Hepatocyte (in vitro differentiated cells): Measurements from ENCODE around the gene ANKRD28.

Source experiments
- EZH2phosphoT487 ChIP-seq: fragments of 200-600 bp; sonication (generic); IDR thresholded peaks from one replicate; pipeline ENCODE4 v1.6.1; 2018; ENCODE audit warnings: antibody characterized with exemption, mild to moderate bottlenecking, low read depth, moderate library complexity; ENCODE audit not compliant: unreplicated experiment, severe bottlenecking
- TF ChIP-seq, protein P1 (sequence below): fragments of 200-600 bp; sonication (generic); IDR thresholded peaks from 2 replicates; pipeline ENCODE4 v1.5.1; 2016; ENCODE audit warnings: antibody characterized with exemption, mild to moderate bottlenecking; ENCODE audit not compliant: poor library complexity

DNA sequence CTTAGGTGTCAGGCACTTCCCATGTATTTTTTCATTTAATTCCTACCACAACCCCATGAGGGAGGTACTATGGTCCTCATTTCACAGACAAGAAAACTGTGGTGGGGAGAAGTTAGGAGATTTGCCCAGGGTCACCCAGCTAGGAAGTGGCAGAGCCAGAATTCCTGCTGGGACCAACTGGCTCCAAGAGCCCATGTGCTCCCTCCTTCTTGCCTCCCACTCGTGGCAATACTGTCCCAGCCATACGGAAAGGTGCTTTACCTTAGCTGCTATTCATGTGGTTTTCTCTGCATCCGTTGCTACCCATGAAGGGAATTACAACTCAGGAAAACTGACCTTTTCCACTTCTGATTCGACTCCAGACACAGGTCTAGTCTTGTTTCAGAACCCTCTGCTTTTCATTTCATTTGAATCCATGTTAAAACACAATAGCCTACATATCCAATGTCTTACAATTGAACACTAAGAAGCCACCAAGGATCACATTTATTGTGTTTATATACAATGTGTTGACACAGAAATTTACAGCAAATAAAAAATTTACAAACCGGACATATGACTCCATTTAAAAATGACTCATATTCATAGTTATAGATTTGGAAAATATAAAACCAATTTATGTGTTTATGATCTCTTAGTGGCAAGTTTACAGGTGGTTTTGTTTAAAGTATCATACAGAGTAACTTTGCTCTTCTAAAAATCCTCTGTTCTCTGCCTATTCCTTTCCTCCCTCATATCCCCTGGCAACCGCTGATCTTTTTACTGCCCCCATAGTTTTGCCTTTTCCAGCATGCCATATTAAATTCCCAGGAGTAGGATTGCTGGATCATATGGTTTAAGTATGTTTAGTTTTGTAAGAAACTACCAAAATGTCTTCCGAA, 137.5 kb downstream of the ANKRD28 start:
- TF ChIP-seq, protein P1, sequence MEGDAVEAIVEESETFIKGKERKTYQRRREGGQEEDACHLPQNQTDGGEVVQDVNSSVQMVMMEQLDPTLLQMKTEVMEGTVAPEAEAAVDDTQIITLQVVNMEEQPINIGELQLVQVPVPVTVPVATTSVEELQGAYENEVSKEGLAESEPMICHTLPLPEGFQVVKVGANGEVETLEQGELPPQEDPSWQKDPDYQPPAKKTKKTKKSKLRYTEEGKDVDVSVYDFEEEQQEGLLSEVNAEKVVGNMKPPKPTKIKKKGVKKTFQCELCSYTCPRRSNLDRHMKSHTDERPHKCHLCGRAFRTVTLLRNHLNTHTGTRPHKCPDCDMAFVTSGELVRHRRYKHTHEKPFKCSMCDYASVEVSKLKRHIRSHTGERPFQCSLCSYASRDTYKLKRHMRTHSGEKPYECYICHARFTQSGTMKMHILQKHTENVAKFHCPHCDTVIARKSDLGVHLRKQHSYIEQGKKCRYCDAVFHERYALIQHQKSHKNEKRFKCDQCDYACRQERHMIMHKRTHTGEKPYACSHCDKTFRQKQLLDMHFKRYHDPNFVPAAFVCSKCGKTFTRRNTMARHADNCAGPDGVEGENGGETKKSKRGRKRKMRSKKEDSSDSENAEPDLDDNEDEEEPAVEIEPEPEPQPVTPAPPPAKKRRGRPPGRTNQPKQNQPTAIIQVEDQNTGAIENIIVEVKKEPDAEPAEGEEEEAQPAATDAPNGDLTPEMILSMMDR, result no peak
- TF ChIP-seq EZH2phosphoT487, result no peak
